Measurements from ENCODE around the gene MAFB.

DNA sequence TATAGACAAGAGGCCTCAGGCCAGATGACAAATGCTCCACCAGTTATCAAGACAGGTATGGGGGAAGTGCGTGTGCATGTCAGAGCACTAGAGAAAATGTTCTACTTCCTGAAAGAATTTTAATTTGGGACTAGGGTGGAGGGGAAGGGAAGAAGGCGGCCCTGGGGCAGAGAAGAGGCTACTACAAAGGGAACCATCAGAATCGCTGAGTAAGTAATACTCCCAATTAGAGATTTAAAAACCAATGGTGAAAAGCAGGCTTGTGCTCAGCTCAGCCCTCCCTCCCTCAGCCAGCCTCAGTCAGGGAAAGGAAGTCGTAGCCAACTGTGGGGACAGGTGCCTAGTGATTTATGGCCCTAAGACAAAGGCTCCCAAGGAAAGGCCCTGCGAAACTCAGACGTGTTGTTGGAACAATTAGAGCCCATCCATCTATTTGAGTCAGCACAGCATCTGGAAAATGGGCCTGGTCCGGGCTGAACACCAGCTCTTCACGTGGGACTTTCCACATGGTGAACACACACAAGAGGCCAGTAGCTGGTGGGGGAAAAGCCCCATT is 15.0 kb upstream of the MAFB start:
- TF ChIP-seq, protein P1, sequence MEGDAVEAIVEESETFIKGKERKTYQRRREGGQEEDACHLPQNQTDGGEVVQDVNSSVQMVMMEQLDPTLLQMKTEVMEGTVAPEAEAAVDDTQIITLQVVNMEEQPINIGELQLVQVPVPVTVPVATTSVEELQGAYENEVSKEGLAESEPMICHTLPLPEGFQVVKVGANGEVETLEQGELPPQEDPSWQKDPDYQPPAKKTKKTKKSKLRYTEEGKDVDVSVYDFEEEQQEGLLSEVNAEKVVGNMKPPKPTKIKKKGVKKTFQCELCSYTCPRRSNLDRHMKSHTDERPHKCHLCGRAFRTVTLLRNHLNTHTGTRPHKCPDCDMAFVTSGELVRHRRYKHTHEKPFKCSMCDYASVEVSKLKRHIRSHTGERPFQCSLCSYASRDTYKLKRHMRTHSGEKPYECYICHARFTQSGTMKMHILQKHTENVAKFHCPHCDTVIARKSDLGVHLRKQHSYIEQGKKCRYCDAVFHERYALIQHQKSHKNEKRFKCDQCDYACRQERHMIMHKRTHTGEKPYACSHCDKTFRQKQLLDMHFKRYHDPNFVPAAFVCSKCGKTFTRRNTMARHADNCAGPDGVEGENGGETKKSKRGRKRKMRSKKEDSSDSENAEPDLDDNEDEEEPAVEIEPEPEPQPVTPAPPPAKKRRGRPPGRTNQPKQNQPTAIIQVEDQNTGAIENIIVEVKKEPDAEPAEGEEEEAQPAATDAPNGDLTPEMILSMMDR (IDR thresholded peaks at IDR 0.05): no peak
- TF ChIP-seq EP300 (IDR thresholded peaks at IDR 0.05) (no peak), POLR2AphosphoS5 (IDR thresholded peaks at IDR 0.05) (no peak), POLR2A (IDR thresholded peaks at IDR 0.05) (no peak)
